K562 (cell line): Measurements from ENCODE around the gene CENPV. TPM values are rescaled to one million over a fixed set of nuclear protein-coding genes. Genes with fewer than 3 reads are reported as not detected.
"Not testable (repeated sequence)": the region's sequence is repeated elsewhere in the genome, so short reads cannot be mapped to it uniquely, and the experiment has no call there.

Experiments used
- ATAC-seq: fragments of 200-7000 bp; cut with Tn5 transposase; 3 replicates; pipeline ENCODE4 v1.9.1; 2020; ENCODE audit warnings: moderate library complexity
- BruUV-seq: library from RNA; stranded (reverse); fragments of 400-500 nt; replicated peaks from 2 replicates; lab custom pipeline; 2021; lab: Mats Ljungman, UMichigan
- CTCF ChIA-PET: fragments of 300-600 bp; formaldehyde crosslinking; extraction: SDS; loops from one replicate; lab custom pipeline; 2021; ENCODE audit warnings: low intra/inter-chr PET ratio; lab: Yijun Ruan, JAX
- POLR2A ChIA-PET: fragments of 300-600, 350-650 bp; sonication (Branson Sonifier 250); formaldehyde crosslinking; extraction: SDS; loops from one replicate; lab custom pipeline; 2021; ENCODE audit warnings: antibody characterized with exemption, inconsistent platforms; lab: Yijun Ruan, JAX
- DNase-seq, 4 experiments: peaks; one replicate each; pipeline versions ENCODE4 v3.0.0 to v3.0.0-alpha.2; 2011 to 2018; ENCODE audit warnings: low spot score in 3 of 4, mixed read lengths in 3 of 4; ENCODE audit errors: extremely low read depth in 1 of 4
- FAIRE-seq: peaks from 2 replicates; lab custom pipeline; 2011; peaks lifted over from hg19 to GRCh38; lab: Jason Lieb, UNC
- H2AFZ ChIP-seq: 2 replicates; pipeline ENCODE4 v1.6.0; 2011; ENCODE audit warnings: low read depth, low read length, control low read depth, inconsistent platforms
- H3K27ac ChIP-seq: fragments of 200-600 bp; 3 replicates; pipeline ENCODE4 v1.8.0; 2011; ENCODE audit warnings: low read depth, mild to moderate bottlenecking, control low read depth, inconsistent platforms, low read length, moderate library complexity, mixed read lengths; ENCODE audit errors: extremely low read depth
- H3K27me3 ChIP-seq, 2 experiments: fragments of 300-600 bp in 1 of 2; 2 replicates in 1 of 2; 3 replicates in 1 of 2; pipeline versions ENCODE4 v1.6.0 to v1.8.0; 2011; ENCODE audit warnings: inconsistent platforms in 2 of 2, low read length in 2 of 2, mild to moderate bottlenecking in 1 of 2, mixed read lengths in 1 of 2, moderate library complexity in 1 of 2; ENCODE audit not compliant: control insufficient read depth in 2 of 2, insufficient read depth in 2 of 2
- H3K36me3 ChIP-seq: fragments of 300-600 bp; 3 replicates; pipeline ENCODE4 v1.8.0; 2011; ENCODE audit warnings: mild to moderate bottlenecking, low read length, inconsistent platforms; ENCODE audit not compliant: control insufficient read depth, insufficient read depth
- H3K4me1 ChIP-seq, 2 experiments: fragments of 200-600 bp in 1 of 2; replicated peaks in 1 of 2; 2 replicates in 1 of 2; 3 replicates in 1 of 2; pipeline versions ENCODE4 v1.5.1 to v1.8.0; 2011; ENCODE audit warnings: inconsistent platforms in 2 of 2, low read length in 2 of 2, mild to moderate bottlenecking in 1 of 2, mixed read lengths in 1 of 2, moderate library complexity in 1 of 2; ENCODE audit not compliant: control insufficient read depth in 2 of 2, insufficient read depth in 2 of 2
- H3K4me2 ChIP-seq: 2 replicates; pipeline ENCODE4 v1.6.1; 2011; ENCODE audit warnings: low read length, control low read depth, inconsistent platforms, mixed read lengths; ENCODE audit not compliant: insufficient read depth
- H3K4me3 ChIP-seq: fragments of 200-600 bp; sonication (generic), shearing (Covaris generic); 2 replicates; pipeline ENCODE4 v1.5.1; 2016; ENCODE audit warnings: control low read depth, inconsistent platforms
- H3K79me2 ChIP-seq: fragments of 200-600 bp; 3 replicates; pipeline ENCODE4 v1.8.0; 2011; ENCODE audit warnings: low read length, inconsistent platforms; ENCODE audit not compliant: control insufficient read depth, insufficient read depth
- H3K9ac ChIP-seq, 2 experiments: 2 replicates each; pipeline versions ENCODE4 v1.6.0 to v1.6.1; 2011; ENCODE audit warnings: low read depth in 2 of 2, low read length in 2 of 2, control low read depth in 1 of 2, inconsistent platforms in 1 of 2, mild to moderate bottlenecking in 1 of 2, mixed read lengths in 1 of 2; ENCODE audit not compliant: insufficient read depth in 1 of 2
- H3K9me1 ChIP-seq: one replicate; pipeline ENCODE4 v1.6.0; 2011; ENCODE audit warnings: inconsistent platforms, mild to moderate bottlenecking, low read length, moderate library complexity; ENCODE audit not compliant: control insufficient read depth, insufficient read depth
- H3K9me3 ChIP-seq: replicated peaks from 2 replicates; pipeline ENCODE4 v1.5.1; 2011; ENCODE audit warnings: low read depth, low read length, inconsistent platforms; ENCODE audit not compliant: control insufficient read depth, insufficient read depth
- H4K20me1 ChIP-seq: replicated peaks from 2 replicates; pipeline ENCODE4 v1.6.1; 2011; ENCODE audit warnings: low read length, inconsistent platforms, mixed read lengths; ENCODE audit not compliant: control insufficient read depth, insufficient read depth
- FOXJ2 ChIP-seq: fragments of 200-800 bp; sonication (Bioruptor generic); IDR thresholded peaks from 2 replicates; pipeline ENCODE4 v1.6.1; 2016; ENCODE audit warnings: missing genetic modification characterization, missing compliant biosample characterization
- WGBS: fragments of 100-300 bp; shearing (Covaris generic); methylation state at CpG from one replicate; pipeline ENCODE4 v1.1.6; 2016; ENCODE audit warnings: low coverage, mixed read lengths; ENCODE audit not compliant: insufficient coverage; ENCODE audit errors: missing lambda C conversion rate; 5-methylcytosine and 5-hydroxymethylcytosine counted together
- in situ Hi-C: fragments of 300-500 bp; cut with MboI; formaldehyde crosslinking; loops from 4 replicates; pipeline ENCODE4 v1.15.0; 2018; ENCODE audit warnings: inconsistent platforms, mixed read lengths
- intact Hi-C: fragments of 100-400 bp; cut with micrococcal nuclease; formaldehyde crosslinking; loops from 2 replicates; pipeline ENCODE4 v1.14.2; 2022
- polyA plus RNA-seq, 8 experiments: library from polyadenylated mRNA; depleted of rRNA in 4 of 8; stranded (reverse) in 5 of 8; unstranded in 3 of 8; fragments of >200 nt; fragmentation: Nextera tagmentation in 2 of 8; fragmentation: Illumina TruSeq in 1 of 8; extraction: Ambion mirVana in 2 of 8; extraction: Trizol in 1 of 8; gene quantifications; 2 replicates each; pipeline versions ENCODE4 v1.2.1 to v1.2.3, GENCODE V29; 2011 to 2014; ENCODE audit warnings: inconsistent platforms in 1 of 8, missing spikeins in 1 of 8
- total RNA-seq, 7 experiments: library from RNA; depleted of rRNA in 6 of 7; stranded (reverse); fragments of >200 nt in 6 of 7; fragmentation: Illumina TruSeq in 2 of 7; extraction: Trizol in 2 of 7; gene quantifications; 2 replicates each; pipeline versions ENCODE4 v1.2.1 to v1.2.3, GENCODE V29; 2011 to 2021; ENCODE audit warnings: low replicate concordance in 1 of 7
- TF ChIP-seq, protein P1 (sequence below), 3 experiments: fragments of 200-800 bp in 1 of 3; fragments of 250-450 bp in 1 of 3; fragments of 450-650 bp in 1 of 3; sonication (Bioruptor Pico) in 1 of 3; sonication (Bioruptor generic) in 1 of 3; formaldehyde crosslinking in 1 of 3; IDR thresholded peaks; 2 replicates each; pipeline versions ENCODE4 v1.6.1 to v1.8.0; 2016 to 2022; ENCODE audit warnings: mild to moderate bottlenecking in 2 of 3, missing genetic modification characterization in 2 of 3, missing compliant biosample characterization in 1 of 3, moderate library complexity in 1 of 3

Gene CENPV
- total and polyA plus RNA-seq, 9 of the 15 experiments (the other 6 are each of a cell fraction or from before 2014, with no cell fraction given) = 17.8 to 131 (median 89.3) TPM

DNA sequence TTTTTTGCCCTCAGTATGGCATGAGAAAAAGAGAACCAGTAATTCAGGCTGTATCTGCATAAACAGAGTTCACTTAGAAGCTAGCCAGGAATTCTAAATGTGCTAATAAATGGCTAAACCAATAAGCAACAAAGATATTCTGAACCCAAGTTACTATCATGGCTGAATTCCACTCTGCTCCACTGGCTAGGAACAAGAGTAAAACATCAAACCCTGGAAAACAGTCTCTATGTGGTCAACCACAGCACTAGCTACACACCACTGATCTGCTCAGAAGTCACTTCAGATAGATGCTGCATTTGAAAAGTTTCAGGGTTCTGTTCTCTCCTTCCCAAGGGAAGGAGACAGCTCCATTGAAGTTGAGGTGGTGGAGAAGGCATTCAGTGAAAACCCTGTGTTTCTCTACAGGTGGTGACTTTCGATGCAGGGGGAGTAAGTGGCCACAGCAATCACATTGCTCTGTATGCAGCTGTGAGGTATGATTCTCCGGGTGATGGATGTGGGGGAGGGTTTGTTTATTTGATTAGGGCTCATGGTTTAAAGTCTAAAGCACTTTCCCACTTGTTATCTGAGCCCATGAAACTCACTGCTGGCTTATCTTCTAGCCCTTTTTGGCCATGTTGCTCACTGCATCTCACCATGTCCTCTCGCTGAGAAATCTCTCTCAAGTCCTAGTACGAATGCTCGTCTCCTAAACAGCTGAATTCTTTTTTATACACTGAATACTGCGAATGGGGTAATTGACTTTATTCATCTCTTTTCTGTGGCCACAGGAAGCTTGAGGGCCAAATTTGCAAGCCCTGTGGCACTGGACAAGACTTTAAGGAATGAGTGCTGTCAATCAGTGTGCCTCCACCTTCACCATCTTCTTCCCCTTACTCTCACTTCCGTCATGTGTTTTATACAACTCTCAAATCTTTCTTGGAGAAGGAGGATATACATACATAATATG is 39.9 kb downstream of the CENPV start (continued):
- TF ChIP-seq, protein P1, sequence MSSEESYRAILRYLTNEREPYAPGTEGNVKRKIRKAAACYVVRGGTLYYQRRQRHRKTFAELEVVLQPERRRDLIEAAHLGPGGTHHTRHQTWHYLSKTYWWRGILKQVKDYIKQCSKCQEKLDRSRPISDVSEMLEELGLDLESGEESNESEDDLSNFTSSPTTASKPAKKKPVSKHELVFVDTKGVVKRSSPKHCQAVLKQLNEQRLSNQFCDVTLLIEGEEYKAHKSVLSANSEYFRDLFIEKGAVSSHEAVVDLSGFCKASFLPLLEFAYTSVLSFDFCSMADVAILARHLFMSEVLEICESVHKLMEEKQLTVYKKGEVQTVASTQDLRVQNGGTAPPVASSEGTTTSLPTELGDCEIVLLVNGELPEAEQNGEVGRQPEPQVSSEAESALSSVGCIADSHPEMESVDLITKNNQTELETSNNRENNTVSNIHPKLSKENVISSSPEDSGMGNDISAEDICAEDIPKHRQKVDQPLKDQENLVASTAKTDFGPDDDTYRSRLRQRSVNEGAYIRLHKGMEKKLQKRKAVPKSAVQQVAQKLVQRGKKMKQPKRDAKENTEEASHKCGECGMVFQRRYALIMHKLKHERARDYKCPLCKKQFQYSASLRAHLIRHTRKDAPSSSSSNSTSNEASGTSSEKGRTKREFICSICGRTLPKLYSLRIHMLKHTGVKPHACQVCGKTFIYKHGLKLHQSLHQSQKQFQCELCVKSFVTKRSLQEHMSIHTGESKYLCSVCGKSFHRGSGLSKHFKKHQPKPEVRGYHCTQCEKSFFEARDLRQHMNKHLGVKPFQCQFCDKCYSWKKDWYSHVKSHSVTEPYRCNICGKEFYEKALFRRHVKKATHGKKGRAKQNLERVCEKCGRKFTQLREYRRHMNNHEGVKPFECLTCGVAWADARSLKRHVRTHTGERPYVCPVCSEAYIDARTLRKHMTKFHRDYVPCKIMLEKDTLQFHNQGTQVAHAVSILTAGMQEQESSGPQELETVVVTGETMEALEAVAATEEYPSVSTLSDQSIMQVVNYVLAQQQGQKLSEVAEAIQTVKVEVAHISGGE (CRISPR knock-in tag; IDR thresholded peaks at IDR 0.05) = 0 out of 6 replicates have a peak, but pooled peaks of 1 of the 3 experiments have one; percentile 49
- peak; percentile 37; the same call in 1 of the 2 replicates for TF ChIP-seq FOXJ2

DNA sequence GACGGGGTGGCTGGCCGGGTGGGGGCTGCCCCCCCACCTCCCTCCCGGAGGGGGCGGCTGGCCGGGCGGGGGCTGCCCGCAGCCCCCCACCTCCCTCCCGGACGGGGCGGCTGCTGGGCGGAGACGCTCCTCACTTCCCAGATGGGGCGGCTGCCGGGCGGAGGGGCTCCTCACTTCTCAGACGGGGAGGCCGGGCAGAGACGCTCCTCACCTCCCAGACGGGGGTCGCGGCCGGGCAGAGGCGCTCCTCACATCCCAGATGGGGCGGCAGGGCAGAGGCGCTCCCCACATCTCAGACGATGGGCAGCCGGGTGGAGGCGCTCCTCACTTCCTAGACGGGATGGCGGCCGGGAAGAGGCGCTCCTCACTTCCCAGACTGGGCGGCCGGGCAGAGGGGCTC is 41.2 kb downstream of the CENPV start:
- H3K9me1 ChIP-seq, H3K27ac ChIP-seq, H3K9me3 ChIP-seq, H3K4me3 ChIP-seq, ATAC-seq, H3K79me2 ChIP-seq, H3K36me3 ChIP-seq, H3K9ac ChIP-seq, BruUV-seq, POLR2A ChIA-PET, H3K4me2 ChIP-seq, CTCF ChIA-PET, H3K27me3 ChIP-seq, FAIRE-seq, in situ Hi-C loops, DNase-seq, H2AFZ ChIP-seq, intact Hi-C loops: not testable (repeated sequence)
- Histone ChIP-seq H3K4me1 (peaks cover 0 to 14% of the 10 kb centered on the region in 2 experiments; a peak in 3 of 5 replicates), H4K20me1 (peaks cover 14% of the 10 kb centered on the region)
- WGBS = no CpG with 5 or more reads among the region's 34 CpGs
